Measurements from ENCODE around the gene WIPF2. TPM values are rescaled to one million over a fixed set of nuclear protein-coding genes. Genes with fewer than 3 reads are reported as not detected.

Gene WIPF2
- total RNA-seq, 2 donors from 2014 or later: 22.5 to 25.3 TPM

DNA sequence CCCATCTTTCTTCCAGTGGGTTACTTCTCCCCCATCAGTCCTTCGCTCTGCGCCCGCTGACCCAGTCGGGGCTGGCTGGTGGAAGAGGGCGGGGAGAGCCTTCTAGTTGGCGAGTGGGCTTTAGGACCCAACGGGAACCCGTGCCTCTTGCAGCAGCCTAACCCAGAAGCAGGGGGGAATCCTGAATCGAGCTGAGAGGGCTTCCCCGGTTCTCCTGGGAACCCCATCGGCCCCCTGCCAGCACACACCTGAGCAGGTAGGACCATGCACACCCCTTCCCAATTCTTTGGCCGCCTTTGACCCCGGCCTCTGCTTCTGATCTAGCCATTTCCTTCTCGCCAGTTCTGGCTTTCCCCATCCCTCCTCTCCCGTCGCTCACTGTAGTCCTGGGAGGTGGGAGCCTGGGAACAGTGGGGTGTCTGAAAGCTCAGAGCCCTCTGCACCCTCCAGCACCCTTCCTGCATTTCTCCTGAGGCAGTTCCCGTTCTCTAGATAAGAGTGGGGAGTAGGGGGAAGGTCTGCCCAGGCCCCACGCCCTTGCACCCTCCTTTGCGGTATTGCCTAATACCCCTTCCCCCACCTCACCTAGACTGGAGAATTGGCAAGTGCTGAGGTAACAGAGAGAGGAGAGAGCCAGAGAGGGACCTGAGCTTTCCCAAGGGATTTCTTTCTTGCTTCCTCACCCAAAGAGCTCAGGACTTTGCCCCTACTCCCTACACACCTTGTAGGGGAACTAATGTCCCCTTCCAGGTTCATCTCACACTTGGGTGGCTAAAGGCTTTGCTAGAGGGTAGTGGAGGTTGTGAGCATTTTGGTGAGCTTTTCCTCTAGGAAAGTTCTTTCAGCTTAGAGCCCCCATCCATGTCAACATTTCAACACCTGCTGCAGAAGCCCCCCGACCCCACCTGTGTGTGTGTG lies 90.2 kb downstream of the WIPF2 start, which contains the start of gene RARA:
Gene RARA (plus strand): TSS at position 150 of the 918 bp plus-strand sequence. CDS start 22,039 bp downstream, outside the sequence.
- H3K36me3 Mint-ChIP-seq (ENCODE audit: low read depth): no peaks in the 10 kb centered on the region
- H3K4me1 Mint-ChIP-seq: peaks cover 33% of the 10 kb centered on the region
- peaks cover 31% of the 10 kb centered on the region for H3K4me1 ChIP-seq (ENCODE audit: control insufficient read depth, insufficient read depth, low read length)
- H3K36me3 ChIP-seq (ENCODE audit: control insufficient read depth, insufficient read depth, low read length): peaks cover 2% of the 10 kb centered on the region
- H3K27ac ChIP-seq (ENCODE audit: low read depth, low read length): no peak within 1 kb of the TSS
- DNase-seq: peak; percentile 96
- peaks cover 3% of the 10 kb centered on the region for H3K27me3 Mint-ChIP-seq (ENCODE audit: insufficient read depth)
- no peak within 1 kb of the TSS for H3K4me3 Mint-ChIP-seq
- WGBS, 2 experiments (ENCODE audit: insufficient coverage in 1 of 2, insufficient read length in 1 of 2): 0 to 7% methylated on average over 6 to 15 of the region's 20 CpGs
- H3K27ac Mint-ChIP-seq: peak within 1 kb of the TSS; percentile 52
- TF ChIP-seq, protein P1, sequence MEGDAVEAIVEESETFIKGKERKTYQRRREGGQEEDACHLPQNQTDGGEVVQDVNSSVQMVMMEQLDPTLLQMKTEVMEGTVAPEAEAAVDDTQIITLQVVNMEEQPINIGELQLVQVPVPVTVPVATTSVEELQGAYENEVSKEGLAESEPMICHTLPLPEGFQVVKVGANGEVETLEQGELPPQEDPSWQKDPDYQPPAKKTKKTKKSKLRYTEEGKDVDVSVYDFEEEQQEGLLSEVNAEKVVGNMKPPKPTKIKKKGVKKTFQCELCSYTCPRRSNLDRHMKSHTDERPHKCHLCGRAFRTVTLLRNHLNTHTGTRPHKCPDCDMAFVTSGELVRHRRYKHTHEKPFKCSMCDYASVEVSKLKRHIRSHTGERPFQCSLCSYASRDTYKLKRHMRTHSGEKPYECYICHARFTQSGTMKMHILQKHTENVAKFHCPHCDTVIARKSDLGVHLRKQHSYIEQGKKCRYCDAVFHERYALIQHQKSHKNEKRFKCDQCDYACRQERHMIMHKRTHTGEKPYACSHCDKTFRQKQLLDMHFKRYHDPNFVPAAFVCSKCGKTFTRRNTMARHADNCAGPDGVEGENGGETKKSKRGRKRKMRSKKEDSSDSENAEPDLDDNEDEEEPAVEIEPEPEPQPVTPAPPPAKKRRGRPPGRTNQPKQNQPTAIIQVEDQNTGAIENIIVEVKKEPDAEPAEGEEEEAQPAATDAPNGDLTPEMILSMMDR (conservative IDR thresholded peaks at IDR 0.05): no peak
- H3K9me3 ChIP-seq (ENCODE audit: control insufficient read depth, low read length): no peaks in the 10 kb centered on the region
- H3K9ac ChIP-seq (ENCODE audit: extremely low read depth, low read length, poor library complexity, severe bottlenecking): no peak within 1 kb of the TSS
- no peaks in the 10 kb centered on the region for H3K27me3 ChIP-seq (ENCODE audit: control insufficient read depth, insufficient read depth, low read length, poor library complexity, severe bottlenecking)
- H3K9me3 Mint-ChIP-seq: no peaks in the 10 kb centered on the region
- H3K4me3 ChIP-seq (ENCODE audit: low read length): peak within 1 kb of the TSS; percentile 96

DNA sequence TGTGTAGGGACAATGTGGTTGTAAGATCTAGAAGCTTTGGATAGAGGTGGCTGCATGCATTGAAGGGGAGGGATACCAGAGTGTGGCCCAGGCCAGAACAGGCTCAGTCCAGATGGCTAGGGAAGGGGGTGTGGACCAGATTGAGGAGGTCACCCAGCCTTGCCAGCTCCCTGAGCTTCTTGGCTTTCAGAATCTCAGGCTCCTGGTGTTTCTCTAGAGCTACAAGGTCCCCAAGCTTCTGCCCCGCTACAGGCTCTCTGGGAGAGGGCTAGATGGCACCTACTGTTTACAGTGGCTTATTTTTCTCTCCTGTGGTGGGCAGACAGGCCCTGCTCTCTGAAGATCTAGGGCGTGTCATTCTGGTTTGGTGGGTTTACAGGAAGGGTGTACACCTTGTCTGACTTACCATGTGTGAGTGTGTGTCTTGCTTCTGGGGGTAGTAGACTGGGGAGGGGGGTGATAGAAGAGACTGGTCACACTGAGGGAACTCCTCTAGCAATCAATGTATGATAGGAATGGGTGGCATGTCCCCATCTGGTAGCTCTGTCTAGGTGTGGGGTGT lies 90.9 kb downstream of the WIPF2 start:
- Mint-ChIP-seq H3K4me3 (no peak overlapping the region), H3K27me3 (ENCODE audit: insufficient read depth) (peaks cover 3% of the 10 kb centered on the region), H3K27ac (peak overlapping the region; percentile 52), H3K36me3 (ENCODE audit: low read depth) (no peaks in the 10 kb centered on the region), H3K9me3 (no peaks in the 10 kb centered on the region), H3K4me1 (peaks cover 30% of the 10 kb centered on the region)
- WGBS, 2 experiments (ENCODE audit: insufficient coverage in 1 of 2, insufficient read length in 1 of 2): 91% methylated on average over 2 of the region's 2 CpGs; no CpG with 5 or more reads in 1 of the 2 experiments
- no peak for DNase-seq
- H3K27ac ChIP-seq (ENCODE audit: low read depth, low read length): no peak overlapping the region
- no peaks in the 10 kb centered on the region for H3K36me3 ChIP-seq (ENCODE audit: control insufficient read depth, insufficient read depth, low read length)
- no peaks in the 10 kb centered on the region for H3K9me3 ChIP-seq (ENCODE audit: control insufficient read depth, low read length)
- H3K4me3 ChIP-seq (ENCODE audit: low read length): peak overlapping the region; percentile 96
- no peaks in the 10 kb centered on the region for H3K27me3 ChIP-seq (ENCODE audit: control insufficient read depth, insufficient read depth, low read length, poor library complexity, severe bottlenecking)
- H3K4me1 ChIP-seq (ENCODE audit: control insufficient read depth, insufficient read depth, low read length): peaks cover 31% of the 10 kb centered on the region
- H3K9ac ChIP-seq (ENCODE audit: extremely low read depth, low read length, poor library complexity, severe bottlenecking): no peak overlapping the region
- TF ChIP-seq, protein P1 (conservative IDR thresholded peaks at IDR 0.05): no peak

DNA sequence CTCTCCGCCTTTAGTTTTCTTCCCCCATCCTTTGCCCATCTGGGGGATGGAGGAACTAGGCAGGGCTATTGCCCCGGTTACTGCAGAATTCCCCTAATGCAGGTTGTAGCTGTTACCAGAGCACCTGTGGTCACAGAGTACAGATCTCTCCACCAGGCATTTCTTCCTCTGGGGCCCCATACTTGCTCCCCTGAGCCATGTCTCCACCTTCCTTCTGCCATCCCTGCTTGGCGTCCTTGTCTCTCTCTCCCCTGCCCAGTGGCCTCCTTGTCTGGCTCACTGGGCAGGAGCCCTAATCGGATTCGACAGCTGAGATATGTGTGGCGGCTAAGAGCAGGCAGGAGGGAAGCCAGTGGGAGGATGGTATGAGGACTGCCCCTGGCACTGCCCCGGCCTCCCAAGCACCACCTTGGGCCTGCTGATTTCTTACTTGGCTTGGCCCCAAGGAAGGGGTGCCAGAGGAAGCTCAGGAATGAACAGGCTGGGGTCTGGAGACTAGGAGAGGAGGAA lies 91.8 kb downstream of the WIPF2 start:
- Mint-ChIP-seq H3K27me3 (ENCODE audit: insufficient read depth) (peaks cover 3% of the 10 kb centered on the region), H3K27ac (no peak overlapping the region), H3K4me1 (peaks cover 31% of the 10 kb centered on the region), H3K4me3 (no peak overlapping the region), H3K9me3 (no peaks in the 10 kb centered on the region), H3K36me3 (ENCODE audit: low read depth) (no peaks in the 10 kb centered on the region)
- DNase-seq: no peak
- WGBS, 2 experiments (ENCODE audit: insufficient coverage in 1 of 2, insufficient read length in 1 of 2): 87 to 90% methylated on average over 2 to 7 of the region's 7 CpGs
- no peaks in the 10 kb centered on the region for H3K9me3 ChIP-seq (ENCODE audit: control insufficient read depth, low read length)
- H3K9ac ChIP-seq (ENCODE audit: extremely low read depth, low read length, poor library complexity, severe bottlenecking): no peak overlapping the region
- TF ChIP-seq, protein P1 (conservative IDR thresholded peaks at IDR 0.05): no peak
- no peaks in the 10 kb centered on the region for H3K27me3 ChIP-seq (ENCODE audit: control insufficient read depth, insufficient read depth, low read length, poor library complexity, severe bottlenecking)
- H3K27ac ChIP-seq (ENCODE audit: low read depth, low read length): no peak overlapping the region
- peaks cover 31% of the 10 kb centered on the region for H3K4me1 ChIP-seq (ENCODE audit: control insufficient read depth, insufficient read depth, low read length)
- peak overlapping the region; percentile 96 for H3K4me3 ChIP-seq (ENCODE audit: low read length)
- H3K36me3 ChIP-seq (ENCODE audit: control insufficient read depth, insufficient read depth, low read length): no peaks in the 10 kb centered on the region
